Measurements from ENCODE around the gene IZUMO1.

The IZUMO1 gene

GRCh38 chr19:48749571-48750198 lies 3.0 kb upstream of the IZUMO1 start:
- Histone ChIP-seq H3K27me3 (ENCODE audit: control insufficient read depth, insufficient read depth, low read length, poor library complexity, severe bottlenecking) (peaks cover 25% of the 10 kb centered on the region), H3K36me3 (ENCODE audit: control insufficient read depth, insufficient read depth, low read length) (peaks cover 5% of the 10 kb centered on the region), H3K4me1 (ENCODE audit: control insufficient read depth, insufficient read depth, low read length) (peaks cover 3% of the 10 kb centered on the region), H3K4me3 (ENCODE audit: insufficient read depth, low read depth, low read length) (no peak overlapping the region), H3K9me3 (ENCODE audit: control insufficient read depth, low read length) (no peaks in the 10 kb centered on the region), H3K27ac (ENCODE audit: insufficient read depth, low read depth, low read length, poor library complexity, severe bottlenecking) (no peak overlapping the region)
- WGBS, 2 experiments: 88 to 90% methylated on average over 4 of the region's 4 CpGs

DNA sequence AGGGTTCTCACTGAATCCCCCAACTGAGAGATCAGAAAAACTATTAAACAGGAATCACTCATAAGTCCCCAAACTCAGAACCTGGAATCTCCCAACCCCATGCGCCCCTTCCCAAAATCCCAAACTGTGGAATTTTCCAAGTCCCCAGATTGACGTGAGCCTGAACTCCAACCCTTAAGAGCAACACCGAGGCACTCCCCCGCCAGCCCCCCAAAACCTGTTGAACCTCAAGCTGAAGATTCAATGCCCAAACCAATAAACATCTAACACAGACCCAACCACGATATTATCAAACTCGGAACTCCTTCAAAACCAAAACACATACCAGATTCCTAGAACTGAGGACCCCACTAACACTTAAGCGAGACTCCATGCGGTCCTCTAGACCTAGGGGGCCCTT lies 599 bp downstream of the IZUMO1 start:
- peaks cover 3% of the 10 kb centered on the region for H3K27me3 ChIP-seq (ENCODE audit: control insufficient read depth, insufficient read depth, low read length, poor library complexity, severe bottlenecking)
- peaks cover 5% of the 10 kb centered on the region for H3K36me3 ChIP-seq (ENCODE audit: control insufficient read depth, insufficient read depth, low read length)
- H3K4me3 ChIP-seq (ENCODE audit: insufficient read depth, low read depth, low read length): no peak overlapping the region
- no peaks in the 10 kb centered on the region for H3K9me3 ChIP-seq (ENCODE audit: control insufficient read depth, low read length)
- no peaks in the 10 kb centered on the region for H3K4me1 ChIP-seq (ENCODE audit: control insufficient read depth, insufficient read depth, low read length)
- 91 to 94% methylated on average over 8 of the region's 8 CpGs for whole genome bisulfite sequencing, 2 experiments
- no peak overlapping the region for H3K27ac ChIP-seq (ENCODE audit: insufficient read depth, low read depth, low read length, poor library complexity, severe bottlenecking)

GRCh38 chr19:48745208-48745995 lies 1.3 kb downstream of the IZUMO1 start:
- 71 to 73% methylated on average over 33 of the region's 33 CpGs for WGBS, 2 experiments
- H3K27ac ChIP-seq (ENCODE audit: insufficient read depth, low read depth, low read length, poor library complexity, severe bottlenecking): no peak overlapping the region

DNA sequence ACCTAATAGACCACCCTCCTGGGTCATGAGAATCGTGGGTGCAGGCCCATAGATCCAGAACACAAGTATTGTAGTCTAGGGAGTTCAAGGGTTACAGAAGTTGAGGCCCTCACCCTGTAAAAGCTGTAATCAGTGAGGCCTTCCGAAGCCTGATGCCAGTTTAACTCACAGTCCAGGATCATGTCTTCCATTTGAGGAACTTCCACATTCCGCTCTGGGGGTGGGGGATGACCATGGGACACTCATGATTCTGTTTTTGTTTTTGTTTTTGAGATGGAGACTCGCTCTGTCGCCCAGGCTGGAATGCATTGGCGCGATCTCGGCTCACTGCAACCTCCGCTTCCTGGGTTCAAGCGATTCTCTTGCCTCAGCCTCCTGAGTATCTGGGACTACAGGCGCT lies 4.6 kb downstream of the IZUMO1 start:
- no peak overlapping the region for H3K27ac ChIP-seq (ENCODE audit: insufficient read depth, low read depth, low read length, poor library complexity, severe bottlenecking)
- no peak overlapping the region for H3K4me3 ChIP-seq (ENCODE audit: insufficient read depth, low read depth, low read length)
- WGBS, 2 experiments: 90 to 94% methylated on average over 11 of the region's 11 CpGs
- H3K9me3 ChIP-seq (ENCODE audit: control insufficient read depth, low read length): no peaks in the 10 kb centered on the region
- H3K27me3 ChIP-seq (ENCODE audit: control insufficient read depth, insufficient read depth, low read length, poor library complexity, severe bottlenecking): peaks cover 25% of the 10 kb centered on the region
- H3K4me1 ChIP-seq (ENCODE audit: control insufficient read depth, insufficient read depth, low read length): peaks cover 5% of the 10 kb centered on the region
- H3K36me3 ChIP-seq (ENCODE audit: control insufficient read depth, insufficient read depth, low read length): no peaks in the 10 kb centered on the region

More at GRCh38 chr19:48745208-48745995, 1.3 kb downstream of the IZUMO1 start:
- peaks cover 5% of the 10 kb centered on the region for H3K36me3 ChIP-seq (ENCODE audit: control insufficient read depth, insufficient read depth, low read length)
- no peaks in the 10 kb centered on the region for H3K4me1 ChIP-seq (ENCODE audit: control insufficient read depth, insufficient read depth, low read length)
- no peaks in the 10 kb centered on the region for H3K9me3 ChIP-seq (ENCODE audit: control insufficient read depth, low read length)
- H3K27me3 ChIP-seq (ENCODE audit: control insufficient read depth, insufficient read depth, low read length, poor library complexity, severe bottlenecking): peaks cover 10% of the 10 kb centered on the region
- no peak overlapping the region for H3K4me3 ChIP-seq (ENCODE audit: insufficient read depth, low read depth, low read length)

- no peak overlapping the region for H3K4me3 ChIP-seq (ENCODE audit: insufficient read depth, low read depth, low read length)
- H3K27ac ChIP-seq (ENCODE audit: insufficient read depth, low read depth, low read length, poor library complexity, severe bottlenecking): no peak overlapping the region
- H3K9me3 ChIP-seq (ENCODE audit: control insufficient read depth, low read length): no peaks in the 10 kb centered on the region
- peaks cover 25% of the 10 kb centered on the region for H3K27me3 ChIP-seq (ENCODE audit: control insufficient read depth, insufficient read depth, low read length, poor library complexity, severe bottlenecking)
- H3K4me1 ChIP-seq (ENCODE audit: control insufficient read depth, insufficient read depth, low read length): peaks cover 5% of the 10 kb centered on the region
- H3K36me3 ChIP-seq (ENCODE audit: control insufficient read depth, insufficient read depth, low read length): no peaks in the 10 kb centered on the region
- WGBS, 2 experiments: 64 to 71% methylated on average over 35 of the region's 35 CpGs
Measured at GRCh38 chr19:48741129-48741999, 5.3 kb downstream of the IZUMO1 start.

GRCh38 chr19:48740164-48740972 lies 6.3 kb downstream of the IZUMO1 start, which contains the start of gene RASIP1:
Gene RASIP1 (minus strand): TSS chr19:48740610. CDS start chr19:48740282, 328 bp downstream.
- H3K9me3 ChIP-seq (ENCODE audit: control insufficient read depth, low read length): no peaks in the 10 kb centered on the region
- peaks cover 5% of the 10 kb centered on the region for H3K4me1 ChIP-seq (ENCODE audit: control insufficient read depth, insufficient read depth, low read length)
- peaks cover 25% of the 10 kb centered on the region for H3K27me3 ChIP-seq (ENCODE audit: control insufficient read depth, insufficient read depth, low read length, poor library complexity, severe bottlenecking)
- H3K27ac ChIP-seq (ENCODE audit: insufficient read depth, low read depth, low read length, poor library complexity, severe bottlenecking): no peak within 1 kb of the TSS
- WGBS, 2 experiments: 83 to 87% methylated on average over 27 of the region's 27 CpGs
- no peaks in the 10 kb centered on the region for H3K36me3 ChIP-seq (ENCODE audit: control insufficient read depth, insufficient read depth, low read length)
- peak within 1 kb of the TSS; percentile 51 for H3K4me3 ChIP-seq (ENCODE audit: insufficient read depth, low read depth, low read length)

DNA sequence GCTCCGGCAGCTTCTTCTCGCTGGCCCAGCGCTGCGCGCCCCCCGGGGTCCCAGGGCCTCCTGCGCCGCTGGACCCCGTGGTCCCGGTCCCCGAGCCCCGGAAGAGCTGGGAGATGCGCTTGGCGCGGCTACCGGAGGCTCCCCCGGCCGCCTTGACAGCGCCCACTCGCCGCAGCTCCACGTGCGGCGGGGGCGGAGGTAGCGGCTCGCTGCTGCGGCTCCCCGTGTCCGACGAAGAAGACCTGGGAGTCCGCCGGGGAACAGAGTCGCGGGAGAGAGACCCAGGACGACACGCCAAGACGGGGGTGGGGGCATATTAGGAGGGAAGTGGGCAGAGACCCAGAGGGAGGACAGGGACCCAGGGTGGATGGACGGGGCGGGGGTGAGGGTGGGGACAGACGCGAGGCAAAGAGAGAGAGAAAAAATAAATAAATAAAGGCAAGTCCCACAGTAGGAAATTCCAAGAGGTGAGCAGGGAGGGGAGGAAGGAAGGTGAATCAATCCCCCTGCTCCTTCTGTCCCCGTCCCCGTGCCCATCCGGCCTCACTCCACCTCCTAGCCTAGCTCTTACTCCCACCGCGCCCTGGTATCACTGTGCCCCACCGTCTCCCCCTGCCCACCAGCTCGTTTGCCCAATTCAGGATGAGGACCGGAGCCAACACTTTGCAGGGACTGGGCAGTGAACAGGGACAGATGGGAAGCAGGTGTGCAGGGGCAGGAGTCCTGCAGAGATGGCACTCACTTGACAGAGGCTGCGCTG lies 7.1 kb downstream of the IZUMO1 start:
- Histone ChIP-seq H3K4me3 (ENCODE audit: insufficient read depth, low read depth, low read length) (peak overlapping the region; percentile 51), H3K27me3 (ENCODE audit: control insufficient read depth, insufficient read depth, low read length, poor library complexity, severe bottlenecking) (peaks cover 25% of the 10 kb centered on the region), H3K27ac (ENCODE audit: insufficient read depth, low read depth, low read length, poor library complexity, severe bottlenecking) (no peak overlapping the region), H3K9me3 (ENCODE audit: control insufficient read depth, low read length) (no peaks in the 10 kb centered on the region), H3K36me3 (ENCODE audit: control insufficient read depth, insufficient read depth, low read length) (no peaks in the 10 kb centered on the region), H3K4me1 (ENCODE audit: control insufficient read depth, insufficient read depth, low read length) (peaks cover 5% of the 10 kb centered on the region)
- 16% methylated on average over 51 of the region's 51 CpGs for WGBS, 2 experiments

DNA sequence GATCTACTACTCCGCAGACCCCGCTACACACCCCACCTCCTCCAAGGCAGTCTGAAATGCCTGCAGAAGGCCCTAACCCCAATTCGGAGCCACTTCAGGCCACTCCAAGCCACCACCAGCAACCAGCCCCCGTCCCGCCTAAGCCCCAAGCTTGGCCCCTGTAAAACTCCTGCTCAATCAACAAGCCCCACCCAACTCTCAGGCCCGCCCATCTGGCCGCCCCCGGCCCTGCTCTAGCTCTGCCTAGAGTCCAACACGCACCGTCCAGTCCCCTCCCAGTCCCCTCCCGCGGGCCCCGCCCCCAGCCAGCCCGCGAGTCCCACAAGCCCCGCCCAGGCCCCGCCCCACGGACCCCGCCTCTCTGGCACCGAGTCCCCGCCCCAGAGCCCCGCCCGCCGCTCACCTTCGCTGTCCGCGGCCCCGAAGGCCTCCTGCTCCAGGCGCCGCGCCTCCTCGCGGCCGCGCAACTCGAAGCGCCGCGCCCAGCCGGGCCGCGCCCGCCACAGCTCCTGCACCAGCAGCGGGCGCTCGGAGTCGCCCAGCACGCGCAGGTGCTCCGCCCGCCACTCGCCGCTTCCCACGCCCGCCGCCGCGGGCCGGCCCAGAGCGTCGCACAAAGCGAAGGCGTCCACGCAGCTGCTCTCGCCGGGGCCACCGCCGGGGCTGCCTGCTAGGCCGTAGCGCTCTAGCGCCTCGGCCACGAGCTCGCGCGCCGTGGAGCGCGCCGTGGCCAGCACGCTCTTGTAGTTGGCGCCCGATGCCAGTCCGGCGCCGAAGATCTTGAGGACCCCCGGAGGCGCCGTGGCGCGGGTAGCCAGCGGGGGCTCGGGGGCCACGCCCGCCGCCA lies 7.9 kb downstream of the IZUMO1 start:
- Histone ChIP-seq H3K27me3 (ENCODE audit: control insufficient read depth, insufficient read depth, low read length, poor library complexity, severe bottlenecking) (peaks cover 25% of the 10 kb centered on the region), H3K4me1 (ENCODE audit: control insufficient read depth, insufficient read depth, low read length) (peaks cover 5% of the 10 kb centered on the region), H3K9me3 (ENCODE audit: control insufficient read depth, low read length) (no peaks in the 10 kb centered on the region), H3K27ac (ENCODE audit: insufficient read depth, low read depth, low read length, poor library complexity, severe bottlenecking) (no peak overlapping the region), H3K36me3 (ENCODE audit: control insufficient read depth, insufficient read depth, low read length) (no peaks in the 10 kb centered on the region), H3K4me3 (ENCODE audit: insufficient read depth, low read depth, low read length) (peak overlapping the region; percentile 51)
- 2% methylated on average over 96 of the region's 96 CpGs for WGBS, 2 experiments

All from ectodermal cell (in vitro differentiated cells).